ENCODE results near the gene MAMDC2. TPM values are rescaled to one million over a fixed set of nuclear protein-coding genes. Genes with fewer than 3 reads are reported as not detected.
A peak's percentile ranks its signal among the peaks of the same experiment; 100 is the strongest.

Gene MAMDC2
- total RNA-seq, 2 donors from 2014 or later: 0.44 to 1.4 TPM

GRCh38 chr9:70160686-70161600 is 117.3 kb downstream of the MAMDC2 start:
- Mint-ChIP-seq H3K27ac (no peak overlapping the region), H3K4me1 (peaks cover 6% of the 10 kb centered on the region), H3K9me3 (no peaks in the 10 kb centered on the region), H3K36me3 (ENCODE audit: low read depth) (no peaks in the 10 kb centered on the region), H3K27me3 (ENCODE audit: insufficient read depth) (no peaks in the 10 kb centered on the region), H3K4me3 (no peak overlapping the region)
- Histone ChIP-seq H3K9me3 (ENCODE audit: control insufficient read depth, low read length) (no peaks in the 10 kb centered on the region), H3K4me1 (ENCODE audit: control insufficient read depth, insufficient read depth, low read length) (no peaks in the 10 kb centered on the region), H3K36me3 (ENCODE audit: control insufficient read depth, insufficient read depth, low read length) (no peaks in the 10 kb centered on the region), H3K4me3 (ENCODE audit: low read length) (no peak overlapping the region), H3K27ac (ENCODE audit: low read depth, low read length) (no peak overlapping the region), H3K9ac (ENCODE audit: extremely low read depth, low read length, poor library complexity, severe bottlenecking) (no peak overlapping the region), H3K27me3 (ENCODE audit: control insufficient read depth, insufficient read depth, low read length, poor library complexity, severe bottlenecking) (no peaks in the 10 kb centered on the region)
- WGBS, 2 experiments (ENCODE audit: insufficient coverage in 1 of 2, insufficient read length in 1 of 2): 87 to 91% methylated on average over 4 to 6 of the region's 6 CpGs
- TF ChIP-seq CTCF (conservative IDR thresholded peaks at IDR 0.05): no peak
- no peak for DNase-seq

DNA sequence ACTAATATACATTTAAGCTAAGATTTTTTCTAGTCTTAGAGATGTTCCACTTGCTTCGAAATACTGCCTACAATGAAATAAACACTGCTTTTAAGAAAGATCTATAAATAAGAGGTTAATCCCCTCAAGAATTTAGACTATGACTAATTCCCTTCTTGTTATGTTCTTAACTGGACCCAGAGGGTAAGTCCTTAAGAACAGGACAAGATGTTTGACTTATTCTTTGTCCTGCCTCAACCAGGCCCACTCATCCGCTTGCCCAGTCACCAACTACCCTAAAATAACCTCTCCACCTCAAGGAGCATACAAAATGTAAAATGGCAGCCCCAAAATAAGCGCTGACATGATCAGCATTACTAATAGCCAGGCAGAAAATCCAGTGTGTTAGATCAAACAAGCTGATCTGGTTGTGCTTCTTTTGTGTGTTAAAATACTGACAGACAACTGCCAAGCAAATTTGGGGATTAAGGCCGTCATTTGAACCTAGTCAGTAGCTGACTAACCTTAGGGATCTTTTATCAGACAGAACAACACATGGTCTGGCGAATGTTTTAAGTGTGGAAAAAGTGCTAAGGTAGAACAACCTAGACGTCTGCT is 121.5 kb downstream of the MAMDC2 start:
- Mint-ChIP-seq H3K27me3 (ENCODE audit: insufficient read depth) (no peaks in the 10 kb centered on the region), H3K4me1 (peaks cover 6% of the 10 kb centered on the region), H3K4me3 (no peak overlapping the region), H3K9me3 (no peaks in the 10 kb centered on the region), H3K27ac (peak overlapping the region; percentile 59), H3K36me3 (ENCODE audit: low read depth) (no peaks in the 10 kb centered on the region)
- H3K9me3 ChIP-seq (ENCODE audit: control insufficient read depth, low read length): no peaks in the 10 kb centered on the region
- WGBS, 2 experiments (ENCODE audit: insufficient coverage in 1 of 2, insufficient read length in 1 of 2): 77% methylated on average over 6 of the region's 6 CpGs; no CpG with 5 or more reads in 1 of the 2 experiments
- no peak for TF ChIP-seq CTCF (conservative IDR thresholded peaks at IDR 0.05)
- H3K4me1 ChIP-seq (ENCODE audit: control insufficient read depth, insufficient read depth, low read length): no peaks in the 10 kb centered on the region
- no peak overlapping the region for H3K27ac ChIP-seq (ENCODE audit: low read depth, low read length)
- no peaks in the 10 kb centered on the region for H3K36me3 ChIP-seq (ENCODE audit: control insufficient read depth, insufficient read depth, low read length)
- H3K27me3 ChIP-seq (ENCODE audit: control insufficient read depth, insufficient read depth, low read length, poor library complexity, severe bottlenecking): no peaks in the 10 kb centered on the region
- no peak for DNase-seq
- H3K9ac ChIP-seq (ENCODE audit: extremely low read depth, low read length, poor library complexity, severe bottlenecking): no peak overlapping the region
- no peak overlapping the region for H3K4me3 ChIP-seq (ENCODE audit: low read length)

GRCh38 chr9:70168521-70168920 is 124.9 kb downstream of the MAMDC2 start:
- WGBS, 2 experiments (ENCODE audit: insufficient coverage in 1 of 2, insufficient read length in 1 of 2): 89 to 93% methylated on average over 4 to 5 of the region's 5 CpGs
- no peak for TF ChIP-seq CTCF (conservative IDR thresholded peaks at IDR 0.05)

More at GRCh38 chr9:70168521-70168920, 124.9 kb downstream of the MAMDC2 start:
- Histone ChIP-seq H3K9ac (ENCODE audit: extremely low read depth, low read length, poor library complexity, severe bottlenecking) (no peak overlapping the region), H3K4me3 (ENCODE audit: low read length) (no peak overlapping the region), H3K4me1 (ENCODE audit: control insufficient read depth, insufficient read depth, low read length) (no peaks in the 10 kb centered on the region), H3K27me3 (ENCODE audit: control insufficient read depth, insufficient read depth, low read length, poor library complexity, severe bottlenecking) (no peaks in the 10 kb centered on the region), H3K36me3 (ENCODE audit: control insufficient read depth, insufficient read depth, low read length) (no peaks in the 10 kb centered on the region), H3K27ac (ENCODE audit: low read depth, low read length) (no peak overlapping the region), H3K9me3 (ENCODE audit: control insufficient read depth, low read length) (no peaks in the 10 kb centered on the region)
- Mint-ChIP-seq H3K27ac (no peak overlapping the region), H3K9me3 (no peaks in the 10 kb centered on the region), H3K27me3 (ENCODE audit: insufficient read depth) (no peaks in the 10 kb centered on the region), H3K4me1 (peaks cover 6% of the 10 kb centered on the region), H3K4me3 (no peak overlapping the region), H3K36me3 (ENCODE audit: low read depth) (no peaks in the 10 kb centered on the region)
- DNase-seq: no peak
